Small intestine (tissue), 7 donors: ENCODE measurements around the gene PI4KA. TPM values are rescaled to one million over a fixed set of nuclear protein-coding genes. Genes with fewer than 3 reads are reported as not detected.

ENCODE experiments used
- DNase-seq, 2 donors: peaks; one replicate each; pipeline versions ENCODE4 v3.0.0 to v3.0.0-alpha.2; 2013
- FAIRE-seq: peaks from 2 replicates; lab custom pipeline; 2012; peaks lifted over from hg19 to GRCh38; lab: Jason Lieb, UNC
- H3K27ac ChIP-seq, 3 donors: one replicate each; pipeline ENCODE4 v1.5.1; 2013; ENCODE audit warnings: low read length in 2 of 3, mild to moderate bottlenecking in 2 of 3, control low read depth in 1 of 3, inconsistent platforms in 1 of 3, low read depth in 1 of 3, moderate library complexity in 1 of 3
- H3K27me3 ChIP-seq, 3 donors: one replicate each; pipeline ENCODE4 v1.6.1; 2013; ENCODE audit warnings: low read length in 3 of 3, inconsistent platforms in 1 of 3; ENCODE audit not compliant: control insufficient read depth in 3 of 3, insufficient read depth in 3 of 3
- H3K36me3 ChIP-seq, 3 donors: one replicate each; pipeline ENCODE4 v1.6.1; 2013; ENCODE audit warnings: low read length in 3 of 3, inconsistent platforms in 1 of 3, low read depth in 1 of 3, mild to moderate bottlenecking in 1 of 3, moderate library complexity in 1 of 3; ENCODE audit not compliant: control insufficient read depth in 3 of 3, insufficient read depth in 2 of 3
- H3K4me1 ChIP-seq, 3 donors: one replicate each; pipeline ENCODE4 v1.6.1; 2013; ENCODE audit warnings: low read length in 2 of 3, inconsistent platforms in 1 of 3, low read depth in 1 of 3, mild to moderate bottlenecking in 1 of 3, moderate library complexity in 1 of 3; ENCODE audit not compliant: control insufficient read depth in 3 of 3, insufficient read depth in 2 of 3
- H3K4me3 ChIP-seq, 3 donors: one replicate each; pipeline ENCODE4 v1.5.1; 2013; ENCODE audit warnings: low read length in 3 of 3, control low read depth in 1 of 3, inconsistent platforms in 1 of 3, low read depth in 1 of 3, mild to moderate bottlenecking in 1 of 3, moderate library complexity in 1 of 3
- H3K9me3 ChIP-seq, 2 donors: one replicate each; pipeline ENCODE4 v1.6.1; 2013; ENCODE audit warnings: low read depth in 1 of 2, low read length in 1 of 2; ENCODE audit not compliant: control insufficient read depth in 2 of 2, insufficient read depth in 1 of 2
- WGBS, 3 donors: extraction: QIAGEN DNeasy Blood & Tissue Kit; methylation state at CpG; one replicate each; pipeline ENCODE4 v1.1.7; 2013; 5-methylcytosine and 5-hydroxymethylcytosine counted together
- polyA plus RNA-seq, 4 donors: library from polyadenylated mRNA; stranded (reverse) in 3 of 4; unstranded in 1 of 4; fragments of 200-250 nt in 3 of 4; fragments of 120-200 nt in 1 of 4; gene quantifications; one replicate each; pipeline versions ENCODE4 v1.2.1 to v1.2.3, GENCODE V29; 2013
- donor health status: healthy with polysubstance abuse.
- donor health status: control.
- donor health status: control.
- donor health status: Bipolar disorder and iron deficiency.
- donor health status: healthy.

The PI4KA gene
- polyA plus RNA-seq, 4 donors, result 40.5 to 82.0 (median 45.8) TPM

- H3K9me3 ChIP-seq, result no peaks in the 10 kb centered on the region
- H3K4me1 ChIP-seq, result no peaks in the 10 kb centered on the region
- no peak overlapping the region for H3K27ac ChIP-seq
- no peak for DNase-seq
- WGBS, 3 donors, result 96 to 98% (median 97%) methylated on average over 4 of the region's 4 CpGs
- no peak for FAIRE-seq
- no peak overlapping the region for H3K4me3 ChIP-seq
- peaks cover 3 to 72% (median 4%) of the 10 kb centered on the region in 3 donors for H3K36me3 ChIP-seq
- no peaks in the 10 kb centered on the region for H3K27me3 ChIP-seq
Measured at GRCh38 chr22:20813056-20813455, 45.6 kb downstream of the PI4KA start.

GRCh38 chr22:20811971-20812660, 46.5 kb downstream of the PI4KA start:
- Histone ChIP-seq H3K36me3 (peaks cover 5 to 72% (median 5%) of the 10 kb centered on the region in 3 donors), H3K4me3 (no peak overlapping the region), H3K27me3 (no peaks in the 10 kb centered on the region), H3K4me1 (no peaks in the 10 kb centered on the region), H3K27ac (no peak overlapping the region), H3K9me3 (no peaks in the 10 kb centered on the region)
- FAIRE-seq (no peak), DNase-seq (no peak)
- whole genome bisulfite sequencing, 3 donors, result 97 to 98% (median 98%) methylated on average over 5 of the region's 5 CpGs

- 94 to 100% (median 96%) methylated on average over 1 of the region's 1 CpG for WGBS, 3 donors
- Histone ChIP-seq H3K27me3 (no peaks in the 10 kb centered on the region), H3K4me1 (no peaks in the 10 kb centered on the region), H3K36me3 (peaks cover 7 to 74% (median 7%) of the 10 kb centered on the region in 3 donors), H3K9me3 (no peaks in the 10 kb centered on the region), H3K4me3 (no peak overlapping the region), H3K27ac (no peak overlapping the region)
- no peak for FAIRE-seq
- DNase-seq, result no peak
Measured at GRCh38 chr22:20811171-20811570, 47.4 kb downstream of the PI4KA start.

- no peaks in the 10 kb centered on the region for H3K4me1 ChIP-seq
- H3K36me3 ChIP-seq, result peaks cover 7 to 72% (median 10%) of the 10 kb centered on the region in 3 donors
- FAIRE-seq (no peak), DNase-seq (no peak)
- H3K4me3 ChIP-seq, result no peak overlapping the region
- no peaks in the 10 kb centered on the region for H3K9me3 ChIP-seq
- no peak overlapping the region for H3K27ac ChIP-seq
- WGBS, 3 donors, result 87 to 90% (median 88%) methylated on average over 9 of the region's 9 CpGs
- H3K27me3 ChIP-seq, result no peaks in the 10 kb centered on the region
Measured at GRCh38 chr22:20810645-20811044, 48.0 kb downstream of the PI4KA start.

GRCh38 chr22:20809538-20810185, 48.9 kb downstream of the PI4KA start:
- 92 to 94% (median 92%) methylated on average over 6 of the region's 6 CpGs for WGBS, 3 donors
- FAIRE-seq (no peak), DNase-seq (no peak)
- no peaks in the 10 kb centered on the region for H3K4me1 ChIP-seq
- H3K9me3 ChIP-seq, result no peaks in the 10 kb centered on the region
- no peak overlapping the region for H3K4me3 ChIP-seq
- H3K27me3 ChIP-seq, result no peaks in the 10 kb centered on the region
- H3K27ac ChIP-seq, result no peak overlapping the region
- peaks cover 10 to 75% (median 11%) of the 10 kb centered on the region in 3 donors for H3K36me3 ChIP-seq

- Histone ChIP-seq H3K27ac (no peak overlapping the region), H3K9me3 (no peaks in the 10 kb centered on the region), H3K36me3 (peaks cover 10 to 78% (median 11%) of the 10 kb centered on the region in 3 donors), H3K4me1 (no peaks in the 10 kb centered on the region), H3K27me3 (no peaks in the 10 kb centered on the region), H3K4me3 (no peak overlapping the region)
- DNase-seq (no peak), FAIRE-seq (no peak)
- WGBS, 3 donors, result 79 to 87% (median 79%) methylated on average over 4 of the region's 4 CpGs
Measured at GRCh38 chr22:20808844-20809243, 49.8 kb downstream of the PI4KA start.

- DNase-seq (no peak), FAIRE-seq (no peak)
- H3K4me1 ChIP-seq, result no peaks in the 10 kb centered on the region
- WGBS, 3 donors, result 84 to 96% (median 94%) methylated on average over 4 of the region's 4 CpGs
- no peaks in the 10 kb centered on the region for H3K9me3 ChIP-seq
- no peak overlapping the region for H3K27ac ChIP-seq
- no peak overlapping the region for H3K4me3 ChIP-seq
- H3K27me3 ChIP-seq, result no peaks in the 10 kb centered on the region
- peaks cover 10 to 82% (median 14%) of the 10 kb centered on the region in 3 donors for H3K36me3 ChIP-seq
Measured at GRCh38 chr22:20807315-20807752, 51.3 kb downstream of the PI4KA start.

GRCh38 chr22:20805972-20806471, 52.6 kb downstream of the PI4KA start:
- Histone ChIP-seq H3K27ac (no peak overlapping the region), H3K36me3 (peaks cover 10 to 88% (median 14%) of the 10 kb centered on the region in 3 donors), H3K27me3 (no peaks in the 10 kb centered on the region), H3K9me3 (no peaks in the 10 kb centered on the region), H3K4me3 (no peak overlapping the region), H3K4me1 (no peaks in the 10 kb centered on the region)
- FAIRE-seq (no peak), DNase-seq (no peak)
- 73 to 82% (median 79%) methylated on average over 3 of the region's 3 CpGs for WGBS, 3 donors
